Duodenal mucosa (tissue), 2 donors: ENCODE measurements around the gene NRXN3.

ENCODE experiments used
- H3K27ac ChIP-seq: one replicate; pipeline ENCODE4 v1.7.0; 2013; ENCODE audit warnings: low read depth, low read length
- H3K27me3 ChIP-seq, 2 donors: one replicate each; pipeline ENCODE4 v1.7.0; 2013; ENCODE audit warnings: low read length in 2 of 2, control low read depth in 1 of 2; ENCODE audit not compliant: insufficient read depth in 2 of 2, control insufficient read depth in 1 of 2
- H3K36me3 ChIP-seq, 2 donors: one replicate each; pipeline ENCODE4 v1.7.0; 2013; ENCODE audit warnings: low read length in 2 of 2, control low read depth in 1 of 2; ENCODE audit not compliant: insufficient read depth in 2 of 2, control insufficient read depth in 1 of 2
- H3K4me1 ChIP-seq, 2 donors: one replicate each; pipeline ENCODE4 v1.7.0; 2013; ENCODE audit warnings: low read length in 2 of 2, control low read depth in 1 of 2; ENCODE audit not compliant: insufficient read depth in 2 of 2, control insufficient read depth in 1 of 2
- H3K4me3 ChIP-seq, 2 donors: one replicate each; pipeline ENCODE4 v1.7.0; 2013; ENCODE audit warnings: low read length in 2 of 2, low read depth in 1 of 2
- H3K9ac ChIP-seq, 2 donors: one replicate each; pipeline ENCODE4 v1.7.0; 2013; ENCODE audit warnings: low read length in 2 of 2, low read depth in 1 of 2
- H3K9me3 ChIP-seq, 2 donors: one replicate each; pipeline ENCODE4 v1.7.0; 2013; ENCODE audit warnings: low read length in 2 of 2, control low read depth in 1 of 2; ENCODE audit not compliant: control insufficient read depth in 1 of 2

NRXN3 gene

GRCh38 chr14:79412822-79413221 is 1242.6 kb downstream of the NRXN3 start:
- Histone ChIP-seq H3K9me3 (no peaks in the 10 kb centered on the region), H3K4me3 (no peak overlapping the region), H3K4me1 (no peaks in the 10 kb centered on the region), H3K27me3 (no peaks in the 10 kb centered on the region), H3K27ac (no peak overlapping the region), H3K36me3 (no peaks in the 10 kb centered on the region), H3K9ac (no peak overlapping the region)

- Histone ChIP-seq H3K4me3 (no peak overlapping the region), H3K27ac (no peak overlapping the region), H3K9me3 (no peaks in the 10 kb centered on the region), H3K36me3 (no peaks in the 10 kb centered on the region), H3K4me1 (no peaks in the 10 kb centered on the region), H3K9ac (no peak overlapping the region), H3K27me3 (no peaks in the 10 kb centered on the region)
These were observed 1243.7 kb downstream of the NRXN3 start for GRCh38 chr14:79413734-79414428.

DNA sequence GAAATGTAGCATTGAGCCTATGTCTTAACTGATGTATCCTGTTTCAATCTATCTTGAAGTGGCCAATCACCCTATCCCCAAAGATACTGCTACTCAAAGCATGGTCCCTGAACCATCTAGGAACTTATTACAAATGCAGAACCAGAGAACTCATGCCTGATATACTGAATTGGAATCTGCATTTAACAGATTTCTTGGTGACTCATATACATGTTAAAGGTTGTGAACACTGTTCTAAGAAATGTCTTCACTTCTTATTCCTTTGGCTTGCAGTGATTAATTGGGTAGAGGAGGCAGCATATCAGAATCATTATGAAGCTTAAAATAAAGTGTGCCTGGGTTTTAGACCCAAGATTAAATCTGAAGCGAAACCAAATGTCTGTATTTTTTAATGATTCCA is 1245.6 kb downstream of the NRXN3 start:
- H3K27ac ChIP-seq, result no peak overlapping the region
- no peak overlapping the region for H3K4me3 ChIP-seq
- no peak overlapping the region for H3K9ac ChIP-seq

DNA sequence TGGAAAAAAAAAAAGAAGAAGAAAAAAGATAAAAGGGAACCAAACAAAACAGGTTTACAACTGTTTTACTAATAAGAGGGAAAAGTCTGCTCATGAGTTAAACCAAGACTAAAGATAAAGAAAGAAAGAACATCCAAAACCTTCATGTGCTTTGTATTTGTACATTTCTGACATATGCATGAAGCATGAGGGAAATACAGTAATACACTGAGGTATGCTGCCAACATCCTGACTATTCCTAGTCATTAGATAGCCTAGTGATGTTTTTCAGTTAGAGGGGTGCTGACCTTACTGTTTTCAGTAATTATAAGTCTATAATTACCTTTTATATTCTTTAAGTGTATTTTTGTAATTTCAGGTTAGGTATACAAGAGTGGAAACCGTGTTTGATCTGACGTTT is 1247.8 kb downstream of the NRXN3 start:
- no peaks in the 10 kb centered on the region for H3K27me3 ChIP-seq
- no peak overlapping the region for H3K27ac ChIP-seq
- H3K4me1 ChIP-seq, result no peaks in the 10 kb centered on the region
- no peaks in the 10 kb centered on the region for H3K9me3 ChIP-seq
- no peak overlapping the region for H3K4me3 ChIP-seq
- H3K9ac ChIP-seq, result no peak overlapping the region
- H3K36me3 ChIP-seq, result no peaks in the 10 kb centered on the region

More for the DNA sequence above, 1245.6 kb downstream of the NRXN3 start:
- Histone ChIP-seq H3K9me3 (no peaks in the 10 kb centered on the region), H3K36me3 (no peaks in the 10 kb centered on the region), H3K27me3 (no peaks in the 10 kb centered on the region), H3K4me1 (no peaks in the 10 kb centered on the region)

DNA sequence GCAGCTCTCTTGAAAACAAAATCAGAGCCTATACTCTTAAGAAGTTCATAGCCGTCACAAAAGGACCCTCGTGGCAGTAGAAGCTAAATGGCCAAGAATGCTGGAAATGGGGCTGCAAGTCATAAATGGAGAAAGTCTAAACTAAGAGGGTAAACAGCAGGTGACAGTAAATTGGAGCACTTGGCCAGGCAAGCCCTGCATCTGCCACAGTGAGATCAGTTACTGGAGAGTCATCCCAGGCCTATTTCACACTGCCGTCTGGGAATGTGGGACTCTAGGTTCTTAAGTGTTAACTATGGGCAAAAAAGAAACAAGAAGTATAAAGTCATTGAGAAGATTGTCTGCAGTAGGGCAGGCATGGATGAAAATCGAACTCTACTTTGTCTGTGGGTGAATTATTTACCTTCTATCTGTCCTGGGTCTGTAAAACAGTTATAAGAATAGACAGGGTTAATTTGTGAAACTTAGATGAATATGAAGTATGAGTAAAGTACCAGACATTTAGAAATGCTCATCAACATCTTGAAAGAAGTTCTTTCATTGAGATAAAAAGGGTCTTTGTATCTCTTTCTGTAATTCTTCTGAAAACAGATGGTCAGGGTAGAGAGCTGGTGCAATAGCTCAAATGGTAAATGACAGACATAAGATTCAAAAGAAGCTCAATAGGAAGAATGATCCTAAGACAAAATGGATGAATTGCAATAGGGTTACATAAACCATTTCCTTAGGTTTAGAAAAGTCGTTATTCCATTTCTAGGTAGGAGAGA is 1248.7 kb downstream of the NRXN3 start:
- Histone ChIP-seq H3K4me3 (no peak overlapping the region), H3K9me3 (no peaks in the 10 kb centered on the region), H3K27me3 (no peaks in the 10 kb centered on the region), H3K4me1 (no peaks in the 10 kb centered on the region), H3K27ac (no peak overlapping the region), H3K36me3 (no peaks in the 10 kb centered on the region), H3K9ac (no peak overlapping the region)

GRCh38 chr14:79419571-79420327 is 1249.6 kb downstream of the NRXN3 start:
- Histone ChIP-seq H3K36me3 (no peaks in the 10 kb centered on the region), H3K9ac (no peak overlapping the region), H3K4me1 (no peaks in the 10 kb centered on the region), H3K4me3 (no peak overlapping the region), H3K27me3 (no peaks in the 10 kb centered on the region), H3K27ac (no peak overlapping the region), H3K9me3 (no peaks in the 10 kb centered on the region)

DNA sequence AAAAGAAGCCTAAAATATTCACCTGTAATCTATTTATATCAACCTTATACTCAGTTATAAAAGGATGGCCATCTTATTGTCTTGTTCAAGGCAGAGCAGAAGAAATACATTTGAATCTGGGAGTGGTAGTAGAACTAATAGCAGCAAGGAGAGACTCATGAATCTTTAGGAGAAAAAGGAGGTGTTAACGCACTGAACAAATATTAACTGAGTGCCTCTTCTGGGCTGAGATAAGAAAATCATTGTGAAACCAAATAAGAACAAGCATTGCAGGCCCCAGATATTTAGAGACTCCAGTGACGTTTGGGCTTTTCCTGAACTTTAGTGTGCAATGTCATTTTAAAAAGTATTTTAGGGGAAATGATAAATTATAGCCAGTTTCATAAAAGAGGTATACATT is 1250.6 kb downstream of the NRXN3 start:
- H3K9me3 ChIP-seq, result no peaks in the 10 kb centered on the region
- H3K36me3 ChIP-seq, result no peaks in the 10 kb centered on the region
- no peak overlapping the region for H3K4me3 ChIP-seq
- no peak overlapping the region for H3K9ac ChIP-seq
- peaks cover 0 to under 1% of the 10 kb centered on the region in 2 donors for H3K4me1 ChIP-seq
- no peaks in the 10 kb centered on the region for H3K27me3 ChIP-seq
- H3K27ac ChIP-seq, result no peak overlapping the region

GRCh38 chr14:79421811-79422210 is 1251.6 kb downstream of the NRXN3 start:
- no peak overlapping the region for H3K9ac ChIP-seq
- H3K4me1 ChIP-seq, result peaks cover 5 to 11% of the 10 kb centered on the region in 2 donors
- no peaks in the 10 kb centered on the region for H3K9me3 ChIP-seq
- H3K36me3 ChIP-seq, result no peaks in the 10 kb centered on the region
- H3K4me3 ChIP-seq, result no peak overlapping the region
- no peak overlapping the region for H3K27ac ChIP-seq
- H3K27me3 ChIP-seq, result no peaks in the 10 kb centered on the region

DNA sequence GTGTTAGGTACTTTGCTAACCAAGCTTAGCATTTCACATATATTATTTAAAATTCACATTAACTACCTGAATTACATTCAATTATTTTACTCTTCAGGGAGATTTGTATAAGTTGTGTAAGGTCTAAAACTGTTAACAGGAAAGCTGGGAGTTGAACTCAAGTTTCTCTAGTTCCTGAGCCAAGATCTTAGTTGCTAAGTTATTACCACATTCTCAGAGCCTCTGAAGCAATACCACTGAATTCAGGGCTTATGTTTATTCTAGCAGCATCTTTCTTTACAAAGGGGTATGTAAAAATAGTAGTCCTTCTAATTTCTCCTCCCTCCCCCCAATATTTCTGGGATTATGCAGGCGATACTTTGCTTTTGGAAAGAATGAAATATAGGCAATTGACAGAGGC is 1254.3 kb downstream of the NRXN3 start:
- Histone ChIP-seq H3K27ac (no peak overlapping the region), H3K9me3 (no peaks in the 10 kb centered on the region), H3K9ac (no peak overlapping the region), H3K4me3 (no peak overlapping the region), H3K27me3 (no peaks in the 10 kb centered on the region), H3K4me1 (peaks cover 5 to 15% of the 10 kb centered on the region in 2 donors), H3K36me3 (no peaks in the 10 kb centered on the region)
